Gastrocnemius medialis (tissue), 4 donors: ENCODE measurements around the gene NCKAP1.

ENCODE experiments used
- POLR2A ChIP-seq, 2 donors: fragments of 450-650 bp; IDR thresholded peaks; one replicate each; pipeline ENCODE4 v1.6.1; 2017; ENCODE audit warnings: antibody characterized with exemption in 2 of 2, mild to moderate bottlenecking in 2 of 2, moderate library complexity in 2 of 2
- TF ChIP-seq, protein P1 (sequence below), 5 experiments: fragments of 450-650 bp in 3 of 5; fragments of 200-600 bp in 2 of 5; sonication (generic) in 2 of 5; IDR thresholded peaks in 4 of 5; conservative IDR thresholded peaks in 1 of 5; 1 replicate in 4 of 5; 2 replicates in 1 of 5; pipeline ENCODE4 v1.5.1; 2016 to 2019; ENCODE audit warnings: antibody characterized with exemption in 5 of 5, mild to moderate bottlenecking in 3 of 5, moderate library complexity in 3 of 5

DNA sequence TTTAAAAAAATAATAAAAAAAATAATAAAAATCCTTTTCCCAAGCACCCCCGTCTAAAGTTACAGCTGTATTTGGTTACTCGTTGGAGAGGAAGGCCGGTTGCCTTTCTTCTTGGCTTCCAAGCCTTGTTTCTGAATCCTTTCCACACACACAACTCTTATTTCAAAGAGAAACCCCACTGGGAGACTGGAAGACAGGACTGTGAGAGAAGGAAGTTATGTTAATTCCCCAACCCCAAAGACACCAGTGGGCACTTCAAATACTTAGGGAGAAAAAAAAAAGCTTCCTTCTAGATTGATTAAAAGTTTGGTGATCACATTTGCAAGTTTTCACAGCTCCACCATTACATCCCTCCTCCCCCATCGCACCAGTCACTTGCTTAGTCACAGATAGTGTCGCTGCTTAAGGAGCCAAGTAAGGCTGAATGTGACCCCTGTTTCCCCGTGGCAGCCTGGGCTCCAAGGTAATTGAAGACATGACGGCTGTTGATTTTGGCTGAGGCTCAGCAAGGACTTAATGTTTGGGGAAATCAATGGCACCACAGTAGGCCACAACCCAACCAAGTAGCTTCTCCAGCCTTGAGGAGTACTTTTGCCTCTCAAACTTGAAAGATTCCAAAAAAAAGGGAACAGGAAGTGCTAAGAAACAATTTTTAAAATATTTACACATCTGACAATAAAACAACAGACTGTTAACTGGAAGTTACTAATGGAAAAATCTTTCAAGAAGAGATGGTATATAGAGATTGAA, 131.0 kb downstream of the NCKAP1 start:
- TF ChIP-seq, protein P1, sequence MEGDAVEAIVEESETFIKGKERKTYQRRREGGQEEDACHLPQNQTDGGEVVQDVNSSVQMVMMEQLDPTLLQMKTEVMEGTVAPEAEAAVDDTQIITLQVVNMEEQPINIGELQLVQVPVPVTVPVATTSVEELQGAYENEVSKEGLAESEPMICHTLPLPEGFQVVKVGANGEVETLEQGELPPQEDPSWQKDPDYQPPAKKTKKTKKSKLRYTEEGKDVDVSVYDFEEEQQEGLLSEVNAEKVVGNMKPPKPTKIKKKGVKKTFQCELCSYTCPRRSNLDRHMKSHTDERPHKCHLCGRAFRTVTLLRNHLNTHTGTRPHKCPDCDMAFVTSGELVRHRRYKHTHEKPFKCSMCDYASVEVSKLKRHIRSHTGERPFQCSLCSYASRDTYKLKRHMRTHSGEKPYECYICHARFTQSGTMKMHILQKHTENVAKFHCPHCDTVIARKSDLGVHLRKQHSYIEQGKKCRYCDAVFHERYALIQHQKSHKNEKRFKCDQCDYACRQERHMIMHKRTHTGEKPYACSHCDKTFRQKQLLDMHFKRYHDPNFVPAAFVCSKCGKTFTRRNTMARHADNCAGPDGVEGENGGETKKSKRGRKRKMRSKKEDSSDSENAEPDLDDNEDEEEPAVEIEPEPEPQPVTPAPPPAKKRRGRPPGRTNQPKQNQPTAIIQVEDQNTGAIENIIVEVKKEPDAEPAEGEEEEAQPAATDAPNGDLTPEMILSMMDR (IDR thresholded peaks at IDR 0.05 in 4 of 5, conservative IDR thresholded peaks at IDR 0.05 in 1 of 5): no peak
- TF ChIP-seq POLR2A (IDR thresholded peaks at IDR 0.05): no peak
